NB4 (cell line): Measurements from ENCODE around the gene EXOC4.
A peak's percentile ranks its signal among the peaks of the same experiment; 100 is the strongest.
"Not testable (repeated sequence)": the region's sequence is repeated elsewhere in the genome, so short reads cannot be mapped to it uniquely, and the experiment has no call there.

Source experiments
- DNase-seq: peaks from one replicate; pipeline ENCODE4 v3.0.0; 2010; ENCODE audit warnings: low read depth
- H3K4me3 ChIP-seq: one replicate; pipeline ENCODE4 v1.5.1; 2011; ENCODE audit warnings: mild to moderate bottlenecking, low read depth, low read length, moderate library complexity
- CTCF ChIP-seq: IDR thresholded peaks from one replicate; pipeline ENCODE4 v1.5.1; 2012; ENCODE audit warnings: low read depth, low read length
- MYC ChIP-seq: IDR thresholded peaks from 2 replicates; pipeline ENCODE4 v1.6.1; 2011; ENCODE audit warnings: low read depth, low read length
- POLR2A ChIP-seq: IDR thresholded peaks from 2 replicates; pipeline ENCODE4 v1.6.1; 2011; ENCODE audit warnings: mild to moderate bottlenecking; ENCODE audit not compliant: insufficient read length; ENCODE audit errors: extremely low read depth
- TF ChIP-seq, protein P1 (sequence below): IDR thresholded peaks from 2 replicates; pipeline ENCODE4 v1.6.1; 2011; ENCODE audit warnings: low read depth, low read length

EXOC4 gene

DNA sequence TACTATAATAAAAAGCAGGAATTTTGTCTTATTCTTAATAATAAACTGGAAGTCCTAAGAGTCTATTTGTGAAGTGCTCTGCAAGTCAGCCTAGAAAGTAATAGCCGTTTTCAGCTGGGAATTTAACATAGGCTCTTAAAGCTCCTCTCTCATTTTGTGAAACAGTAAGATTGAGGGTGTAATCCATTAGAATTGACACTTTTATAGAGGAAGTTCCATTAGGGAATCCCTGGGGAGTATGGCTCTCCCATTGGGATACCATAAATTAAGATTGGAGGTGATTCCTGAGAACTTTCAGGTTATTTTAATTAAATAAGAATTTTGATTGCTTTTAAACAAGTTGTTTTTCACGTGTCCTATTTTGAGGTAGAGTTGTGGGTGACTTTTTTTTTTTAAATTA is 68.0 kb downstream of the EXOC4 start:
- no peak overlapping the region for H3K4me3 ChIP-seq
- DNase-seq: no peak
- no peak for TF ChIP-seq CTCF
- no peak for TF ChIP-seq MYC
- TF ChIP-seq POLR2A: no peak
- TF ChIP-seq, protein P1, sequence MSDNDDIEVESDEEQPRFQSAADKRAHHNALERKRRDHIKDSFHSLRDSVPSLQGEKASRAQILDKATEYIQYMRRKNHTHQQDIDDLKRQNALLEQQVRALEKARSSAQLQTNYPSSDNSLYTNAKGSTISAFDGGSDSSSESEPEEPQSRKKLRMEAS: no peak

- H3K4me3 ChIP-seq, DNase-seq: not testable (repeated sequence)
These were observed 68.5 kb downstream of the EXOC4 start for GRCh38 chr7:133321366-133321765.

DNA sequence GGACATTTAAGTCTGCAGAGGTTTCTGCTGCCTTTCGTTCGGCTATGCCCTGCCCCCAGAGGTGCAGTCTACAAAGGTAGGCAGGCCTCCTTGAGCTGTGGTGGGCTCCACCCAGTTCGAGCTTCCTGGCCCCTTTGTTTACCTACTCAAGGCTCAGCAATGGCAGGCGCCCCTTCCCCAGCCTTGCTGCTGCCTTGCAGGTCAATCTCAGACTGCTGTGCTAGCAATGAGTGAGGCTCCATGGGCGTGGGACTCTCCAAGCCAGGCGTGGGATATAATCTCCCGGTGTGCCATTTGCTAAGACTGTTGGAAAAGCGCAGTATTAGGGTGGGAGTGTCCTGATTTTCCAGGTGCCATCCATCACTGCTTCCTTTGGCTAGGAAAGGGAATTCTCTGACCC is 73.9 kb downstream of the EXOC4 start:
- not testable (repeated sequence) for H3K4me3 ChIP-seq, DNase-seq

DNA sequence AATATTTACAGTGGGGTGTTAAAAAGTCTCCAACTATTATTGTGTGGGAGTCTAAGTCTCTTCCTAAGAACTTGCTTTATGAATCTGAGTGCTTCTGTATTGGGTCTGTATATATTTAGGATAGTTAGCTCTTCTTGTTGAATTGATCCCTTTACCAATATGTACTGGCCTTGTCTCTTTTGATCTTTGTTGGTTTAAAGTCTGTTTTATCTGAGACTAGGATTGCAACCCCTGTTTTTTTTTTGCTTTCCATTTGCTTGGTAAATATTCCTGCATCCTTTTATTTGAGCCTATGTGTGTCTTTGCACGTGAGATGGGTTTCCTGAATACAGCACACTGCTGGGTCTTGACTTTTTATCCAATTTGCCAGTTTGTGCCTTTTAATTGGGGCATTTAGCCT is 75.1 kb downstream of the EXOC4 start:
- not testable (repeated sequence) for DNase-seq, H3K4me3 ChIP-seq

DNA sequence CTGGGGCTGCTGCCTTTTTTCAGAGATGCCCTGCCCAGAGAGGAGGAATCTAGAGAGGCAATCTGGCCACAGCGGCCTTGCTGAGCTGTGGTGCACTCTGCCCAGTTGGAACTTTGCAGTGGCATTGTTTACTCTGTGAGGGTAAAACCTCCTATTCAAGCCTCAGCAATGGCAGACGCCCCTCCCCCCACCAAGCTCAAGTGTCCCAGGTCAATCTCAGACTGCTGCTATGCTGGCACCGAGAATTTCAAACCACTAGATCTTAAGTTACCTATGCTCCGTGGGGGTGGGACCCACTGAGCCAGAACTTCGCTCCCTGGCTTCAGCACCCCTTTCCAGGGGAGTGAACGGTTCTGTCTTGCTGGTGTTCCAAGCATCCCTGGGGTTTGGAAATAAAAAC is 77.2 kb downstream of the EXOC4 start:
- no peak for DNase-seq
- TF ChIP-seq, protein P1: no peak
- no peak for TF ChIP-seq CTCF
- TF ChIP-seq POLR2A: no peak
- TF ChIP-seq MYC: no peak
- H3K4me3 ChIP-seq: no peak overlapping the region

DNA sequence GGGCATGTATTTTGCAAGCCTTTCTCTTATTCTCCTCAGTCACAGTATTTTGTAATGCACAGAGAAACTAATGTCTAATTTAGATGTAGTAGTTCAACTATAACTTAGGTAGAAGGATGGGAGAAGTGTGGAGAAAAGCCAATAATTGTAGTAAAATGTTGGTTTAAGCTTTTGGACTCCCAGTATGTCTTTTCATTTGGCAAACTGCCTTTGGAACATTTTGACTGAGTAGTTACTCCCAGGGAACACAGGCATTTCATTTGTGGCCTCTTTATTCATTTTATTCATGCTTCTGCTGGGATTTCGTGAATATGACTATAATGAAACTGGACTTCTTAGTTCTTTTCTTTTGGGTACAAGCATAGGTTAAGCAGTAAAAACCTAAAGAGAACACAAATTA is 79.0 kb downstream of the EXOC4 start:
- no peak for DNase-seq
- TF ChIP-seq MYC (no peak), POLR2A (no peak), CTCF (no peak)
- TF ChIP-seq, protein P1: no peak
- no peak overlapping the region for H3K4me3 ChIP-seq

DNA sequence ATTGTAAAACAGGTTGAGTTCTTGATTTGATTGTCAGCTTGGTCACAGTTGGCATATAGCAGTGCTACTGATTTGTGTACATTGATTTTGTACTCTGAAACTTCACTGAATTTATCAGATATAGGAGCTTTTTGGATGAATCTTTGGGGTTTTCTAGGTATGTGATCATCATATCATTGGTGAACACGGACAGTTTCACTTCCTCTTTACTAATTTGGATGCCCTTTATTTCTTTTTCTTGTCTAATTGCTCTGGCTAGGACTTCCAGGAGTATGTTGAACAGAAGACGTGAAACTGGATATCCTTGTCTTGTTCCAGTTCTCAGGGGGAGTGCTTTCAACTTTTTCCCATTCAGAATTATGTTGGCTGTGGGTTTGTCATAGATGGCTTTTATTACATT is 86.9 kb downstream of the EXOC4 start:
- no peak overlapping the region for H3K4me3 ChIP-seq
- DNase-seq: peak; percentile 14
- TF ChIP-seq CTCF (no peak), POLR2A (no peak), MYC (no peak)
- TF ChIP-seq, protein P1: no peak

DNA sequence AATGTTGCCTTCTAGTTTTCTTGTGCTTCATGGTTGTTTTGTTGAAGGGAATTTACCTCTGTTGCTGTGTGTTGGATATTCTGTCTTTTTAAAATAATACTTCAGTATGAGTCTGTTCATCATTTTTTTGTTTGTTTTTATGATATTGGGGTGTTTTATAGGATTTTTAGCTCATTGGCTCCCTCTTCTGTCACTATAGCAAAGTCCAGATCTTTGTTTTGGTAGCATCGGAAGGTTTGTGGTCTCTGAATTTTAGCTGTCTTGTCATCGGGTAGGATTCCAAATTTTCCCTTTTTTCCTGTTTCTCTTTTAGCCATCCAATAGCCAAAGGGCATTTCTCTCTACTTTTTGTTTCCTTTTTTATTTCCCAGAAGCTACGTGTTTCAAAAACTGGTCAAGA is 91.4 kb downstream of the EXOC4 start:
- TF ChIP-seq, protein P1: no peak
- peak; percentile 32 for TF ChIP-seq CTCF
- TF ChIP-seq MYC: no peak
- TF ChIP-seq POLR2A: no peak
- peak; percentile 23 for DNase-seq
- no peak overlapping the region for H3K4me3 ChIP-seq
